ENCODE data around the gene PSMD14.

The PSMD14 gene

DNA sequence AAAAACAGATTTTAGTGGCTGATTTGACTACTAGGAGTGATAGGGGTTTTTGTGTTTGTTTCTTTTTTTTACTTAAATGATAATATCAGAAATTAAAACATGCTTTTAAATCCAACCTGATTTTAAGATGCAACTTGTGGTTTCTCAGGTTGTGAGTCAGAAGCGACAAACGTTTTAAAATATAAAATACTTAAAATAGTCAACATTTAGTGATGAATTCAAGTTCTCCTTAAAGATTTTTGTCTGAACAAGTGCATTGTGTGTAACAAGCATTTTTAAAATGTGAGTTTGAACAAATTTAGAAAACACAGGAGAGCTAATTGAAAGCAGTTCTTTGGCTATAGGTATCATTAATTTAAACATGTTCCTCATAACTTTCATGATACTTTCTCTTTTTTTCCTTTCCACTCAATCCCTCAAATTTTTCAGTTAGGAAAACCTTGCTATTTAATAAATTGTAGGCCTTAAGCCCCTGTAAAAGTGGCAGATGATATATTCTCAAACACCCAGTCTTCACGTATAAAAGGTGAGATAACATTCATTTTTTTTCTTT, 111.5 kb downstream of the PSMD14 start:
- no peak for DNase-seq (ENCODE audit: low read depth in 2 of 2)

- no peak for DNase-seq (ENCODE audit: low read depth in 2 of 2)
Observed at GRCh38 chr2:161420406-161421074, 112.3 kb downstream of the PSMD14 start.

- DNase-seq (ENCODE audit: low read depth in 2 of 2) = no peak
Observed at GRCh38 chr2:161421686-161422085, 113.5 kb downstream of the PSMD14 start.

DNA sequence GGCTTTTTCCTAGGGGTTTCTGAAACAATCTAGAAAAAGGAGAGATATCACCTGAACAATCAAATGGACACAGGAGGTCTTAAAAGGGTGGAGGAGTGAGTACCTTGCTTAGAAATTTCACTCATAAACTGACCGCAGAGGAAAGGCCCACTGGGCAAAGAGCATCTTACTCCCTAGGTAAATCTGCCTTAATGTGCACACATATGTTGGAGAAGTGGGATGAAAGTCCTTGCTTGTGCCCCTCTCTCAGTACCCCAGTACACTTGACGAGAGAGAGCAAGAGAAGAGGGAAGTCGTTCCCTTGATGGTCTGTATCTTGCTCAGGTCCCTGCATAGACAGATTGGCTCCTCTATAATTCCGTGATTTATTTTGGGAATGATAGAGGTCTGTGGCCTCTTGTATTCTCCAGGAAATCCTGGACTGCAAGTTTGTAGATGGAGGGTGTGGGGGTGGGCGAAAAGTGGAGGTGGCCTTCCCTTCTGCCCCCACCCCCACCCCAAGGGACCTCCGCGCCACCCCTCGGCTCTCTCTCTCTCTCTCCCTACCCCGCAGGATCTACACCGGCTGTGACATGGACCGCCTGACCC, 114.7 kb downstream of the PSMD14 start:
- no peak for DNase-seq (ENCODE audit: low read depth in 2 of 2)

DNA sequence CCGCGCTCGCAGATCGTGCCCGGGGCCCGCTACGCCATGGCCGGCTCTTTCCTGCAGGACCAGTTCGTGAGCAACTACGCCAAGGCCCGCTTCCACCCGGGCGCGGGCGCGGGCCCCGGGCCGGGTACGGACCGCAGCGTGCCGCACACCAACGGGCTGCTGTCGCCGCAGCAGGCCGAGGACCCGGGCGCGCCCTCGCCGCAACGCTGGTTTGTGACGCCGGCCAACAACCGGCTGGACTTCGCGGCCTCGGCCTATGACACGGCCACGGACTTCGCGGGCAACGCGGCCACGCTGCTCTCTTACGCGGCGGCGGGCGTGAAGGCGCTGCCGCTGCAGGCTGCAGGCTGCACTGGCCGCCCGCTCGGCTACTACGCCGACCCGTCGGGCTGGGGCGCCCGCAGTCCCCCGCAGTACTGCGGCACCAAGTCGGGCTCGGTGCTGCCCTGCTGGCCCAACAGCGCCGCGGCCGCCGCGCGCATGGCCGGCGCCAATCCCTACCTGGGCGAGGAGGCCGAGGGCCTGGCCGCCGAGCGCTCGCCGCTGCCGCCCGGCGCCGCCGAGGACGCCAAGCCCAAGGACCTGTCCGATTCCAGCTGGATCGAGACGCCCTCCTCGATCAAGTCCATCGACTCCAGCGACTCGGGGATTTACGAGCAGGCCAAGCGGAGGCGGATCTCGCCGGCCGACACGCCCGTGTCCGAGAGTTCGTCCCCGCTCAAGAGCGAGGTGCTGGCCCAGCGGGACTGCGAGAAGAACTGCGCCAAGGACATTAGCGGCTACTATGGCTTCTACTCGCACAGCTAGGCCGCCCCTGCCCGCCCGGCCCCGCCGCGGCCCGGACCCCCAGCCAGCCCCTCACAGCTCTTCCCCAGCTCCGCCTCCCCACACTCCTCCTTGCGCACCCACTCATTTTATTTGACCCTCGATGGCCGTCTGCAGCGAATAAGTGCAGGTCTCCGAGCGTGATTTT, 115.5 kb downstream of the PSMD14 start:
- DNase-seq (ENCODE audit: low read depth in 2 of 2) = no peak

- no peak for DNase-seq (ENCODE audit: low read depth in 2 of 2)
Observed at GRCh38 chr2:161424394-161424769, 116.2 kb downstream of the PSMD14 start.

GRCh38 chr2:161424891-161425727, 116.9 kb downstream of the PSMD14 start:
- DNase-seq (ENCODE audit: low read depth in 2 of 2) = no peak

DNA sequence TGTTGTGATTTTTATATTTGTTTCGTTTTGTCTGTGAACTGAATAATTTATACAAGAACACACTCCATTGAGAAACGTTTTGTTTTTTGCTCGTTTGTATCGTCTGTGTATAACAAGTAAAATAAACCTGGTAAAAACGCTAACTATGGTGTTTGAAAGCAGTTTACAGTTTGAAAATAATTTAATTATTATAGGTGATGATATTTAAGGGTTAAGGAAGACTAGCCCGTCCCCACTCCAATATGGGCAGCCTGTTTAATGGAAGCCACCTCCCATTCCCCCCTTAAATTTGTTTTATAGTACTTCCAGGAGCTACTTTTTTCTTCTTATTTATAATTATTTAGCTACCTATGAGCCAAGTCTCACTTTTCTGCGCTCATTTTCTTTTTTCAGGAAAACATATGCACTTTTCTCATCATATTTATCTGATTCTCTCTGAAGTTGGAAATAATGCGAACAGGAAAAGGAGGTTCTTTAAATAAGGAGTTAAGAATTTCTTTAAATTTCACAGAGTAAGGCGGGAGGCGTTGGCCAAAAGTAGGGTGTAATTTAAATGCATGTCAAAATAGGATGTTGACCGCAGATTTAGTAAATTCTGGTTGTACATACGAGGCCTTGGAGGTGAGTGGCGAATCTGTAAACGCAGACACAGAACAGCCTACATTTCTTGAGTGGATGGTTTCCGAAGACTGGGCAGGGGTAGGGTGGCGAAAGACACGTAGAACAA, 117.7 kb downstream of the PSMD14 start:
- no peak for DNase-seq (ENCODE audit: low read depth in 2 of 2)

- no peak for DNase-seq (ENCODE audit: low read depth in 2 of 2)
Observed at GRCh38 chr2:161426455-161426921, 118.3 kb downstream of the PSMD14 start.

- no peak for DNase-seq (ENCODE audit: low read depth in 2 of 2)
Observed at GRCh38 chr2:161426922-161427663, 118.9 kb downstream of the PSMD14 start.

DNA sequence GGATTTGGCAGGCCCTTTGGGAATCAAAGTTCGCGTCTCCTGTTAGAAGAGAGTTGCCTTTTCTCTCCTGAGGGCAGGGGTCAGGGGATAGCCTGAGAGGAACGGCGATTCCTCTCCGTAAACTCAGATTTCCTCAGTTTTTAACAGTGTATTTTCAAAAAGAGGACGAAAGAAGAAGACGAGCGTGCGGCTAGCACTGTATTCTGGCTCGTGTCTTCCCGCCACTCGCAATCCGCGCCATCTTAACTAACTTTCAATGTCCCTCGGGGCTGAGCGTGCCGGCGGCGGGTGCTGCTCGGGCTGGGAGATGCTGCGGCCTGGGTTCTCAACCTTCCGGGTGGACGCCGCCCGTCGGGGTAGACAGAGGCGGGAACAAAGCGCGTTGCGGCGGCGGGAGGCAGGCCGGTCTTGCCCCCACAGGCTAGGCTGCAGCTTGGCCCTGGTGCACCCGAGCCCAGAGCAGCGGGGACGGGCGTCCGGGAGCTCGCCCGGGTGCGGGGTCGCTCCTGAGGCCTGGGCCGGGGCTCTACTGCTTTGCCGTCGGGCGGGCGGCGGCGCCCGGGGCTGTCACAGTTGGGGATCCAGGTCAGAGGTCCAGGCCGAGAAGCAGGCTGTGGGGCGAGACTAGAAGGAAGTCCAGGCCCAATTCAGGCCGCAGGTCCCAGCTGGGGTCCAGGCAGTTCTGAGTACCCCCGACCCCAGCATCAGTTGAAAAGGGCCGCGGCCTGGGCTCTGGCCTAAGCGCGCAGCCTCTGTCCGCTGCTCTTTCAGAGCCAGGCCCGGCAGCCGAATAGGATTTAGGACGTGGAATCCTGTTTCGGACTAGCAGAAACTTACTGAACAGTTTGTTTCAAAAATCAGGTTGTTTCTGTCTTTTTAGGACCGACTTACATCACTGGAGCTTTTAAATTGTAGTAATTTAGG, 119.7 kb downstream of the PSMD14 start:
- DNase-seq (ENCODE audit: low read depth in 2 of 2) = no peak

DNA sequence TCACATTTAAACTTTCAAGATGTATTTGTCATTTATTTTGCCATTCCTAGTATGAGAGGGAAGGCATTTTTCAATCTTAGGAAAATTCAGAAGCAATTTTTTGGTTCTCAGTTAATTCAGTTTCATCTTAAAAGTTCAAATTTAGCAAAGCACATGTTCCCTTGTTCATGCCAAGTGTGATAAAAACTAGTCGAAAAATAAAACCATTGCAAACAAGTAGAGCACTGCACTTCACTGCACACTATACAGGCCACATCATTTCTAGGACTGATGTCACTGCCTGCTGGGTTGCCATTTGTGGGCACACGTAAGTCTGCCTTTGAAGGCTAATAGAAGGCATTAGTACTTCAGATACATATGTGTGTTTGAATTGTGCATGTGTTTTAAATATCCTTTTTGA, 122.2 kb downstream of the PSMD14 start:
- no peak for DNase-seq (ENCODE audit: low read depth in 2 of 2)

GRCh38 chr2:161432107-161432506, 123.9 kb downstream of the PSMD14 start:
- DNase-seq (ENCODE audit: low read depth in 2 of 2) = no peak

DNA sequence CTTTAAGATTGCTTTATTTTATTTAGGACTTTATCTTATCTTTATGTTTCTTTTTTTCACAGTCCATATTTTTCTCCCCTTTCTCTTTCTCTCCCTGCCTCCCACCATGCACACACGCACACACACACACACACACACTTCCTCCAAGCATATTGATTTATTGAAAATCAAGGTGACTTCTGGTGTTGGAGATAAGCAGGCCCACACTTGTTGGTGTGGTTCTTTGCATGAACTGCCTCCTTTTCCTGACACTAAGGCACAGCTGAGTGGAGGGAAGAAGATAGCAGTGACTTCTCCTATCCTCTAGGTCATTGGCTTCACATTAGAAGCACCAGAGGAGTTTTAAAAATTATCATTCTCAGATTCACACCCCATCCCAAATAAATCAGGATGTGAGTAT, 125.9 kb downstream of the PSMD14 start:
- DNase-seq (ENCODE audit: low read depth in 2 of 2) = no peak

DNA sequence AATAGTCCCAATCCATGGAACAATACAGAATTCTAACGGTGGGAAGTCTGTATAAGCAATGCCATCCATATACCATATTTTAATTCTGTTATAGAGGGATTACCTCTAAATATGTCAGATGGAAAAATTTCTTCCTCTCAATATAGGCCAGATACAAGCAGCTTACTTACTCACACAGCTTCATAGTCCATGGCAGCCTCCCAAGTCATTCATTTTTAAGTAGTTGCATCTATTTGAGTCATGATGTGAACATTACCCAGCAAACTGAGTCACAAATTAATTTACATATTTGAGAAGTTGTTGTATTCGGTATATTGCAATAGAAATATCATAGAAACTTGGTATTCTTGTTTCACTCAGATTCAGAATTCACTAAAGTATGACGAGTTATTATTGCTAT, 128.2 kb downstream of the PSMD14 start:
- DNase-seq (ENCODE audit: low read depth in 2 of 2) = no peak

DNA sequence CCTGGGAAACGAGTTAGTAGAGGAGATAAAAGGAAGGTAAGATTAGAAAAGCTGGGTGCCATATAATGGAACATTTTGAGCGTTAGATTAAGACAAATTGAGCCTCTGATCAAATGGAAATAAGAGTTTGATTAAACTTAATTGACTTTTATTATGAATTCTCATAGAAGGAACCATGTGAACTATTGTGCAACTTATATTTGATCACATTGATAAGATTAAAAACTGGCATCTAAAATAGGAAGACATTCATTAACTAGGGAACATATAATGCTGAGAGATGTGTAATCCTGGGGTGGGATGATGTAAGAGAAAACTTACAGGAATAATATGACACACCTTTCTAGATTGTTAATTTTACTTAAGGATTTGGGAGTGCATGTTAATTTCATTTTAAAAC, 130.4 kb downstream of the PSMD14 start:
- no peak for DNase-seq (ENCODE audit: low read depth in 2 of 2)

DNA sequence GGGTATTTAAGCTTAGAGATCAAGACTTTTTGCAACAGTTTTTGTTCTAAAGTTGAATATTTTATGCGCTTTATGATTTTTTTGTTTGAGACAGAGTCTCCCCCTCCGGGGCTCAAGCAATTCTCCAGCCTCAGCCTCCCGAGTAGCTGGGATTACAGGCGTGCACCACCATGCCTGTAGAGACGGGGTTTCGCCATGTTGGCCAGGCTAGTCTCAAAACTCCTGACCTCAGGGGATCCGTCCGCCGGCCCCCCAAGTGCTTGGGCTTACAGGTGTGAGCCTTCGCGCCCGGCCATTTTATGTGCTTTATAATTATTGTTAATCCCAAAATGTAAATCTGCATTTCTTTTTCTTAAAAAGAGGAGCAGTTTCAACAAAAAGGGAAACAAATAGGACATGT, 136.9 kb downstream of the PSMD14 start:
- no peak for DNase-seq (ENCODE audit: low read depth in 2 of 2)

GRCh38 chr2:161448431-161448830, 140.2 kb downstream of the PSMD14 start:
- DNase-seq (ENCODE audit: low read depth in 2 of 2) = no peak

All from activated CD8-positive, alpha-beta memory T cell treated with anti-CD3 and anti-CD28 coated beads for 4 hours (primary cell).